ENCODE results near the gene PSMA2. TPM values are rescaled to one million over a fixed set of nuclear protein-coding genes. Genes with fewer than 3 reads are reported as not detected.

The PSMA2 gene
- polyA plus RNA-seq, 1 donor (not counting 4 experiments of a cell fraction or from before 2014, with no cell fraction given), result 251 TPM

- H3K4me2 ChIP-seq (ENCODE audit: control insufficient read depth, extremely low read depth, insufficient read depth, low read depth, low read length), result no peak overlapping the region
- no peaks in the 10 kb centered on the region for H3K9me3 ChIP-seq (ENCODE audit: control insufficient read depth, low read depth, low read length)
- dilution Hi-C loops (cut with MboI; ENCODE audit: extremely low pct_ligation_motif_present, low sequenced_read_pairs), result no loop called here
- H3K4me3 ChIP-seq (ENCODE audit: control insufficient read depth in 2 of 3, extremely low read depth in 1 of 3, insufficient read depth in 2 of 3, low read depth in 1 of 3, low read length in 3 of 3), result no peak overlapping the region
- TF ChIP-seq EZH2 (IDR thresholded peaks at IDR 0.05; ENCODE audit: low read length), result no peak
- H2AFZ ChIP-seq (ENCODE audit: control insufficient read depth, low read length), result no peak overlapping the region
- peaks cover 5% of the 10 kb centered on the region for H3K27me3 ChIP-seq (ENCODE audit: control insufficient read depth, extremely low read depth, insufficient read depth, low read length)
- DNase-seq (ENCODE audit: low read depth, low spot score) (no peak), FAIRE-seq (no peak)
- no peaks in the 10 kb centered on the region for H3K79me2 ChIP-seq (ENCODE audit: control insufficient read depth, insufficient read depth, low read length)
- H4K20me1 ChIP-seq (ENCODE audit: control insufficient read depth, extremely low read depth, insufficient read depth, low read length), result no peaks in the 10 kb centered on the region
- H3K9me1 ChIP-seq (ENCODE audit: control insufficient read depth, extremely low read depth, insufficient read depth, low read length), result no peaks in the 10 kb centered on the region
- no peaks in the 10 kb centered on the region for H3K36me3 ChIP-seq (ENCODE audit: control insufficient read depth in 2 of 2, extremely low read depth in 1 of 2, insufficient read depth in 2 of 2, low read length in 2 of 2)
- no peaks in the 10 kb centered on the region for H3K4me1 ChIP-seq (ENCODE audit: control insufficient read depth, extremely low read depth, insufficient read depth, low read length)
- no peak overlapping the region for H3K9ac ChIP-seq (ENCODE audit: control insufficient read depth, extremely low read depth, insufficient read depth, low read length)
- no peak overlapping the region for H3K27ac ChIP-seq (ENCODE audit: control insufficient read depth, insufficient read depth, low read length)
These were observed 29.2 kb upstream of the PSMA2 start for GRCh38 chr7:42961170-42961569.

GRCh38 chr7:42960762-42961161, 28.8 kb upstream of the PSMA2 start:
- Histone ChIP-seq H3K4me2 (ENCODE audit: control insufficient read depth, extremely low read depth, insufficient read depth, low read depth, low read length) (no peak overlapping the region), H3K79me2 (ENCODE audit: control insufficient read depth, insufficient read depth, low read length) (no peaks in the 10 kb centered on the region), H3K27me3 (ENCODE audit: control insufficient read depth, extremely low read depth, insufficient read depth, low read length) (peaks cover 5% of the 10 kb centered on the region), H3K4me3 (ENCODE audit: control insufficient read depth in 2 of 3, extremely low read depth in 1 of 3, insufficient read depth in 2 of 3, low read depth in 1 of 3, low read length in 3 of 3) (no peak overlapping the region), H3K9ac (ENCODE audit: control insufficient read depth, extremely low read depth, insufficient read depth, low read length) (no peak overlapping the region), H3K4me1 (ENCODE audit: control insufficient read depth, extremely low read depth, insufficient read depth, low read length) (no peaks in the 10 kb centered on the region), H4K20me1 (ENCODE audit: control insufficient read depth, extremely low read depth, insufficient read depth, low read length) (no peaks in the 10 kb centered on the region), H3K36me3 (ENCODE audit: control insufficient read depth in 2 of 2, extremely low read depth in 1 of 2, insufficient read depth in 2 of 2, low read length in 2 of 2) (no peaks in the 10 kb centered on the region), H3K9me3 (ENCODE audit: control insufficient read depth, low read depth, low read length) (no peaks in the 10 kb centered on the region), H2AFZ (ENCODE audit: control insufficient read depth, low read length) (no peak overlapping the region), H3K27ac (ENCODE audit: control insufficient read depth, insufficient read depth, low read length) (no peak overlapping the region), H3K9me1 (ENCODE audit: control insufficient read depth, extremely low read depth, insufficient read depth, low read length) (no peaks in the 10 kb centered on the region)
- no peak for TF ChIP-seq CTCF (optimal IDR thresholded peaks at IDR 0.05 in 1 of 3, IDR thresholded peaks at IDR 0.05 in 1 of 3, conservative IDR thresholded peaks at IDR 0.05 in 1 of 3; ENCODE audit: extremely low read depth in 1 of 3, insufficient read depth in 2 of 3, low read length in 3 of 3)
- no peak for TF ChIP-seq EZH2 (IDR thresholded peaks at IDR 0.05; ENCODE audit: low read length)
- FAIRE-seq, result no peak
- no peak for DNase-seq (ENCODE audit: low read depth, low spot score)
- dilution Hi-C loops (cut with MboI; ENCODE audit: extremely low pct_ligation_motif_present, low sequenced_read_pairs), result no loop called here

- FAIRE-seq, result no peak
- no peaks in the 10 kb centered on the region for H3K9me1 ChIP-seq (ENCODE audit: control insufficient read depth, extremely low read depth, insufficient read depth, low read length)
- H3K9me3 ChIP-seq (ENCODE audit: control insufficient read depth, low read depth, low read length), result no peaks in the 10 kb centered on the region
- DNase-seq (ENCODE audit: low read depth, low spot score), result no peak
- no peak overlapping the region for H3K27ac ChIP-seq (ENCODE audit: control insufficient read depth, insufficient read depth, low read length)
- dilution Hi-C loops (cut with MboI; ENCODE audit: extremely low pct_ligation_motif_present, low sequenced_read_pairs), result no loop called here
- H4K20me1 ChIP-seq (ENCODE audit: control insufficient read depth, extremely low read depth, insufficient read depth, low read length), result no peaks in the 10 kb centered on the region
- no peak overlapping the region for H2AFZ ChIP-seq (ENCODE audit: control insufficient read depth, low read length)
- peaks cover 5% of the 10 kb centered on the region for H3K27me3 ChIP-seq (ENCODE audit: control insufficient read depth, extremely low read depth, insufficient read depth, low read length)
- no peaks in the 10 kb centered on the region for H3K79me2 ChIP-seq (ENCODE audit: control insufficient read depth, insufficient read depth, low read length)
- no peak overlapping the region for H3K4me2 ChIP-seq (ENCODE audit: control insufficient read depth, extremely low read depth, insufficient read depth, low read depth, low read length)
- H3K9ac ChIP-seq (ENCODE audit: control insufficient read depth, extremely low read depth, insufficient read depth, low read length), result no peak overlapping the region
- H3K36me3 ChIP-seq (ENCODE audit: control insufficient read depth in 2 of 2, extremely low read depth in 1 of 2, insufficient read depth in 2 of 2, low read length in 2 of 2), result no peaks in the 10 kb centered on the region
- H3K4me3 ChIP-seq (ENCODE audit: control insufficient read depth in 2 of 3, extremely low read depth in 1 of 3, insufficient read depth in 2 of 3, low read depth in 1 of 3, low read length in 3 of 3), result no peak overlapping the region
- TF ChIP-seq EZH2 (IDR thresholded peaks at IDR 0.05; ENCODE audit: low read length), result no peak
- TF ChIP-seq CTCF (optimal IDR thresholded peaks at IDR 0.05 in 1 of 3, IDR thresholded peaks at IDR 0.05 in 1 of 3, conservative IDR thresholded peaks at IDR 0.05 in 1 of 3; ENCODE audit: extremely low read depth in 1 of 3, insufficient read depth in 2 of 3, low read length in 3 of 3), result no peak
- no peaks in the 10 kb centered on the region for H3K4me1 ChIP-seq (ENCODE audit: control insufficient read depth, extremely low read depth, insufficient read depth, low read length)
These were observed 27.6 kb upstream of the PSMA2 start for GRCh38 chr7:42959549-42959948.
